ENCODE measurements around the gene ZNF726. TPM values are rescaled to one million over a fixed set of nuclear protein-coding genes. Genes with fewer than 3 reads are reported as not detected.

The ZNF726 gene
- polyA plus RNA-seq, 2 of the 4 experiments (the other 2 are of a cell fraction) = 1.3 to 2.1 TPM

GRCh38 chr19:23969630-23970029 is 54.9 kb downstream of the ZNF726 start:
- no peaks in the 10 kb centered on the region for H3K4me1 ChIP-seq
- no peak overlapping the region for H3K4me2 ChIP-seq
- POLR2A ChIA-PET = no interaction called here
- no peak for DNase-seq (ENCODE audit: low read depth in 1 of 2, low spot score in 1 of 2)
- CTCF ChIA-PET = no interaction called here
- H3K4me3 ChIP-seq = no peak overlapping the region
- peaks cover 28% of the 10 kb centered on the region for H3K9me3 ChIP-seq
- 0% methylated on average over 2 of the region's 2 CpGs for WGBS (ENCODE audit: missing lambda C conversion rate)
- H3K27ac ChIP-seq = no peak overlapping the region
- no peak for TF ChIP-seq CHD2 (IDR thresholded peaks at IDR 0.05; ENCODE audit: low read length, partially characterized antibody)
- TF ChIP-seq TFCP2L1 (CRISPR knock-in tag; IDR thresholded peaks at IDR 0.05) = no peak
- FAIRE-seq = no peak
- no peak for ATAC-seq

GRCh38 chr19:23971598-23971997 is 56.9 kb downstream of the ZNF726 start:
- ChIA-PET POLR2A (no interaction called here), CTCF (no interaction called here)
- H3K4me3 ChIP-seq = no peak overlapping the region
- WGBS (ENCODE audit: missing lambda C conversion rate) = 16% methylated on average over 24 of the region's 32 CpGs
- no peaks in the 10 kb centered on the region for H3K4me1 ChIP-seq
- no peak overlapping the region for H3K27ac ChIP-seq
- DNase-seq (ENCODE audit: low read depth in 1 of 2, low spot score in 1 of 2) (no peak), ATAC-seq (no peak), FAIRE-seq (no peak)
- H3K4me2 ChIP-seq = no peak overlapping the region
- TF ChIP-seq MAX (IDR thresholded peaks at IDR 0.05) (no peak), POLR2AphosphoS2 (conservative IDR thresholded peaks at IDR 0.05; ENCODE audit: low read length) (no peak), ATOH8 (CRISPR knock-in tag; IDR thresholded peaks at IDR 0.05; ENCODE audit: low read depth) (no peak), POLR2A (IDR thresholded peaks at IDR 0.05; ENCODE audit: low read length) (no peak), MYC (IDR thresholded peaks at IDR 0.05; ENCODE audit: borderline replicate concordance, low read length) (no peak), RARB (CRISPR knock-in tag; IDR thresholded peaks at IDR 0.05) (no peak), RFX5 (IDR thresholded peaks at IDR 0.05) (no peak)
- H3K9me3 ChIP-seq = peaks cover 30% of the 10 kb centered on the region

GRCh38 chr19:23972161-23972560 is 57.5 kb downstream of the ZNF726 start:
- TF ChIP-seq SREBF2 (IDR thresholded peaks at IDR 0.05) (no peak), PHF8 (IDR thresholded peaks at IDR 0.05; ENCODE audit: borderline replicate concordance, low read depth) (no peak), KDM5A (IDR thresholded peaks at IDR 0.05) (no peak)
- no peak for FAIRE-seq
- no peaks in the 10 kb centered on the region for H3K4me1 ChIP-seq
- H3K27ac ChIP-seq = no peak overlapping the region
- no peak for ATAC-seq
- DNase-seq (ENCODE audit: low read depth in 1 of 2, low spot score in 1 of 2) = no peak
- H3K4me2 ChIP-seq = no peak overlapping the region
- H3K4me3 ChIP-seq = no peak overlapping the region
- POLR2A ChIA-PET = no interaction called here
- 42% methylated on average over 15 of the region's 16 CpGs for WGBS (ENCODE audit: missing lambda C conversion rate)
- CTCF ChIA-PET = no interaction called here
- H3K9me3 ChIP-seq = peaks cover 30% of the 10 kb centered on the region; the same call in 2 of the 3 replicates

- WGBS (ENCODE audit: missing lambda C conversion rate) = 48% methylated on average over 2 of the region's 2 CpGs
- DNase-seq (ENCODE audit: low read depth in 1 of 2, low spot score in 1 of 2) = no peak
- no peak overlapping the region for H3K4me2 ChIP-seq
- TF ChIP-seq RCOR1 (IDR thresholded peaks at IDR 0.05; ENCODE audit: low read depth, low read length) (no peak), RAD21 (conservative IDR thresholded peaks at IDR 0.05 in 1 of 2, IDR thresholded peaks at IDR 0.05 in 1 of 2) (no peak), ELK1 (IDR thresholded peaks at IDR 0.05; ENCODE audit: low read depth, low read length) (no peak), NPAS2 (CRISPR knock-in tag; IDR thresholded peaks at IDR 0.05; ENCODE audit: borderline replicate concordance) (no peak), TP53 (CRISPR knock-in tag; IDR thresholded peaks at IDR 0.05) (no peak), ZC3H11A (IDR thresholded peaks at IDR 0.05) (no peak), JUNB (IDR thresholded peaks at IDR 0.05) (no peak), HMGXB4 (CRISPR knock-in tag; IDR thresholded peaks at IDR 0.05; ENCODE audit: borderline replicate concordance) (no peak), SREBF2 (IDR thresholded peaks at IDR 0.05) (no peak), CBX8 (IDR thresholded peaks at IDR 0.05) (no peak), BCL3 (IDR thresholded peaks at IDR 0.05) (no peak), MAX (IDR thresholded peaks at IDR 0.05) (no peak), FOXS1 (CRISPR knock-in tag; IDR thresholded peaks at IDR 0.05) (no peak), EP300 (IDR thresholded peaks at IDR 0.05) (no peak), HES2 (IDR thresholded peaks at IDR 0.05) (no peak), POLR2A (IDR thresholded peaks at IDR 0.05; ENCODE audit: low read length) (no peak), RARB (CRISPR knock-in tag; IDR thresholded peaks at IDR 0.05) (no peak), BHLHE40 (IDR thresholded peaks at IDR 0.05; ENCODE audit: low read depth, low read length) (no peak), GATA3 (IDR thresholded peaks at IDR 0.05; ENCODE audit: borderline replicate concordance) (no peak)
Observed at GRCh38 chr19:23974941-23975340, 60.3 kb downstream of the ZNF726 start.

More at GRCh38 chr19:23974941-23975340, 60.3 kb downstream of the ZNF726 start:
- no peak for FAIRE-seq
- Histone ChIP-seq H3K4me1 (no peaks in the 10 kb centered on the region), H3K9me3 (peaks cover 25% of the 10 kb centered on the region), H3K27ac (no peak overlapping the region), H3K4me3 (no peak overlapping the region)
- ATAC-seq = no peak
- ChIA-PET CTCF (no interaction called here), POLR2A (no interaction called here)

Measured in A549 (cell line).